SIG-M5 (cell line): ENCODE results near the gene KCNC1.
A peak's percentile ranks its signal among the peaks of the same experiment; 100 is the strongest.

Experiments used
- DNase-seq: peaks from one replicate; lab custom pipeline; 2025; lab: John Stamatoyannopoulos, UW

The KCNC1 gene

DNA sequence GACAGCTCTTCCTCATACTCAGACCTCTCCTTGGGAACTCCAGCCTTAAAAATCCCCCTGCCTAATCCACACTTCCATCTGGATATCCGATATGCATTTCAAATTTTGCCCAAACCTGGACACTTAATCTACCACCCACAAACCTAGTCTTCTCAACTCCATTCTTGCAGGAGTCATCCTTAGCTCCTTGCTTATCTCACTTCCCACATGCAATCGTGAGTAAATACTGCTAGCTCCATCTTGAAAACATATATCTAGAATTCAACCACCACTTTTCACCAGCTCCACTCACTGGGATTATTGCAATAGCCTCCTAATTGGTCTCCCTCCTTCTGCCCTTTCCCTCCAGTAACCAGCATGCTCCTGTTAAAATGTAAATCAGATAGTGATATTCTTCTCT is 17.8 kb upstream of the KCNC1 start:
- no peak for DNase-seq

DNA sequence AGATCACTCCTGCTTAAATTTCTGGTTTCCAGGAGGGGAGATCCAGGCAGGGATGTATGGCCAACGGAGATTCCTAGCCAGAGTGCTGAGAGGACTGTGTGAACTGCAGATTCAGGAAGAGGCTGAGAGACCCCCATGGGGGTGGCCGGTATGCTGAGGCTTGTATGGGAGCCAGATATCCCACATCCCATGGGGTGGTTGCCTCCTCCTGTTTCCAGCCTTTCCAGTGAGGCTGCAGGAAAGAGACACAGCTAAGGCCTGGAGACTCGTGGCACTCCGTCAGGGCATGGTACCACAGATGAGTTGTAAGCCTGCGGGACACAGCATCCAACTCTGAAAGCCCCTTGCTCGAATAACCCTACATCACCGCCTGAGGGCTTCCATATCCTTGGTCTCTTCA is 16.6 kb upstream of the KCNC1 start:
- DNase-seq = no peak

DNA sequence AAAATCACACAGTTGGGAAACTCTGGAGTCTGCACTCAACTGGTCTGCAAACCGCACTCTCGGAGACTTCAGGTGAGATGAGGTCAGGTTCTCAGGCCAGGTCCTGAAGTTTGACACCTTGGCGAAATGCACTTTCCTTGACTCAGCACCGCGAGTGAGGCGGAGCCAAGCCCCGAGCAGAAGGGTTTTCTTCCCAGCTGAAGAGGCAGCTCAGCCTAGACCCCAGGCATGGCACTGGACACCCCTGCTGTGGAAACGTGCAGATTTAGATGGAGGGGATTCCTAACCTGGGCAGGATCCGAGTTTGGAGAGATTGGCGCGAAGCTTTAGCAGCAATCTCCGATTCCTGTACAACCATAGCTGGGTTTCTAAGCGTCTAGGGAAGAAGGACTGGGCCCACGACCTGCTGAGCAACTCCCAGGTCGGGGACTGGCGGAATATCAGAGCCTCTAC is 16.0 kb upstream of the KCNC1 start:
- no peak for DNase-seq

DNA sequence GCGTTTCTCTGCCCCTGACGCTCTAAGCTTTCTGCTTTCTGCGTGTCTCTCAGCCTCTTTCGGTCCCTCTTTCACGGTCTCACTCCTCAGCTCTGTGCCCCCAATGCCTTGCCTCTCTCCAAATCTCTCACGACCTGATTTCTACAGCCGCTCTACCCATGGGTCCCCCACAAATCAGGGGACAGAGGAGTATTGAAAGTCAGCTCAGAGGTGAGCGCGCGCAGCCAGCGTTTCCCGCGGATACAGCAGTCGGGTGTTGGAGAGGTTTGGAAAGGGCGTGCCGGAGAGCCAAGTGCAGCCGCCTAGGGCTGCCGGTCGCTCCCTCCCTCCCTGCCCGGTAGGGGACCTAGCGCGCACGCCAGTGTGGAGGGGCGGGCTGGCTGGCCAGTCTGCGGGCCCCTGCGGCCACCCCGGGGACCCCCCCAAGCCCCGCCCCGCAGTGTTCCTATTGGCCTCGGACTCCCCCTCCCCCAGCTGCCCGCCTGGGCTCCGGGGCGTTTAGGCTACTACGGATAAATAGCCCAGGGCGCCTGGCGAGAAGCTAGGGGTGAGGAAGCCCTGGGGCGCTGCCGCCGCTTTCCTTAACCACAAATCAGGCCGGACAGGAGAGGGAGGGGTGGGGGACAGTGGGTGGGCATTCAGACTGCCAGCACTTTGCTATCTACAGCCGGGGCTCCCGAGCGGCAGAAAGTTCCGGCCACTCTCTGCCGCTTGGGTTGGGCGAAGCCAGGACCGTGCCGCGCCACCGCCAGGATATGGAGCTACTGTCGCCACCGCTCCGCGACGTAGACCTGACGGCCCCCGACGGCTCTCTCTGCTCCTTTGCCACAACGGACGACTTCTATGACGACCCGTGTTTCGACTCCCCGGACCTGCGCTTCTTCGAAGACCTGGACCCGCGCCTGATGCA is 15.3 kb upstream of the KCNC1 start, which contains the start of gene MYOD1:
Gene MYOD1, plus strand, starts transcription at position 544 of the 910 bp plus-strand sequence. Its CDS starts 212 bp downstream, at position 756.
- DNase-seq = no peak

DNA sequence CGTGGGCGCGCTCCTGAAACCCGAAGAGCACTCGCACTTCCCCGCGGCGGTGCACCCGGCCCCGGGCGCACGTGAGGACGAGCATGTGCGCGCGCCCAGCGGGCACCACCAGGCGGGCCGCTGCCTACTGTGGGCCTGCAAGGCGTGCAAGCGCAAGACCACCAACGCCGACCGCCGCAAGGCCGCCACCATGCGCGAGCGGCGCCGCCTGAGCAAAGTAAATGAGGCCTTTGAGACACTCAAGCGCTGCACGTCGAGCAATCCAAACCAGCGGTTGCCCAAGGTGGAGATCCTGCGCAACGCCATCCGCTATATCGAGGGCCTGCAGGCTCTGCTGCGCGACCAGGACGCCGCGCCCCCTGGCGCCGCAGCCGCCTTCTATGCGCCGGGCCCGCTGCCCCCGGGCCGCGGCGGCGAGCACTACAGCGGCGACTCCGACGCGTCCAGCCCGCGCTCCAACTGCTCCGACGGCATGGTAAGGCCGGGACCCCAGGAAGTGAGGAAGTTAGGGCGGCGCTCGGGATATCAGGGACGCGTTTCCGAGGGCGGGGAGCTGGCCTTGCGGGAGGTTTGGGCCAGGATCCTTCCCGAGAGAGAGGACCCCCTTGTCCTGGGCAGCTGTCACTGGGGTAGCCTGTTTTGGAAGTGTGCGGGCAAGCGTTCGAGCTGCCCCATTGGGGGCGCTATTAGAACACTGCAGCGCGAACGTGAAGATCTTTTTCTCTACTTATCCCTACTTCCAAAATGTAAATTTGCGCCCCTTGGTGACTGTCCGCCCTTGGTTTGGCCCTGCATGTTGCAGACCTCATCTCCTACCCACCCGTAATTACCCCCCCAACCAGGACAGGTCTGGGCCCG is 14.4 kb upstream of the KCNC1 start:
- no peak for DNase-seq

DNA sequence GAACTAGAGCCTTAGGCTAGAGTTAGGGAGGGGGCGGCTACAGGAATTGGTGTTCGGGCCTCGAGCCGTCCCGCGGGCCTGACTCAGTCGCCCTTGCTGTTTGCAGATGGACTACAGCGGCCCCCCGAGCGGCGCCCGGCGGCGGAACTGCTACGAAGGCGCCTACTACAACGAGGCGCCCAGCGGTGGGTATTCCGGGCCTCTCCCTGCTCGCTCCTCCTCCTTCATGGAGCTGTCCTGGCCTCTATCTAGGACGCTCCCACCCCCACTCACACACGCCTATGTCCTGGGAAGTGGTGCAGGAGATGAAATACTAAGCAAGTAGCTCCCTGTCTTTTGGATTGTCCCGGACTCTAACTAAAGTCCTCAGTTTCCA is 13.8 kb upstream of the KCNC1 start:
- no peak for DNase-seq

DNA sequence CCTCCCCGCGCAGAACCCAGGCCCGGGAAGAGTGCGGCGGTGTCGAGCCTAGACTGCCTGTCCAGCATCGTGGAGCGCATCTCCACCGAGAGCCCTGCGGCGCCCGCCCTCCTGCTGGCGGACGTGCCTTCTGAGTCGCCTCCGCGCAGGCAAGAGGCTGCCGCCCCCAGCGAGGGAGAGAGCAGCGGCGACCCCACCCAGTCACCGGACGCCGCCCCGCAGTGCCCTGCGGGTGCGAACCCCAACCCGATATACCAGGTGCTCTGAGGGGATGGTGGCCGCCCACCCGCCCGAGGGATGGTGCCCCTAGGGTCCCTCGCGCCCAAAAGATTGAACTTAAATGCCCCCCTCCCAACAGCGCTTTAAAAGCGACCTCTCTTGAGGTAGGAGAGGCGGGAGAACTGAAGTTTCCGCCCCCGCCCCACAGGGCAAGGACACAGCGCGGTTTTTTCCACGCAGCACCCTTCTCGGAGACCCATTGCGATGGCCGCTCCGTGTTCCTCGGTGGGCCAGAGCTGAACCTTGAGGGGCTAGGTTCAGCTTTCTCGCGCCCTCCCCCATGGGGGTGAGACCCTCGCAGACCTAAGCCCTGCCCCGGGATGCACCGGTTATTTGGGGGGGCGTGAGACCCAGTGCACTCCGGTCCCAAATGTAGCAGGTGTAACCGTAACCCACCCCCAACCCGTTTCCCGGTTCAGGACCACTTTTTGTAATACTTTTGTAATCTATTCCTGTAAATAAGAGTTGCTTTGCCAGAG is 13.2 kb upstream of the KCNC1 start:
- DNase-seq = no peak

DNA sequence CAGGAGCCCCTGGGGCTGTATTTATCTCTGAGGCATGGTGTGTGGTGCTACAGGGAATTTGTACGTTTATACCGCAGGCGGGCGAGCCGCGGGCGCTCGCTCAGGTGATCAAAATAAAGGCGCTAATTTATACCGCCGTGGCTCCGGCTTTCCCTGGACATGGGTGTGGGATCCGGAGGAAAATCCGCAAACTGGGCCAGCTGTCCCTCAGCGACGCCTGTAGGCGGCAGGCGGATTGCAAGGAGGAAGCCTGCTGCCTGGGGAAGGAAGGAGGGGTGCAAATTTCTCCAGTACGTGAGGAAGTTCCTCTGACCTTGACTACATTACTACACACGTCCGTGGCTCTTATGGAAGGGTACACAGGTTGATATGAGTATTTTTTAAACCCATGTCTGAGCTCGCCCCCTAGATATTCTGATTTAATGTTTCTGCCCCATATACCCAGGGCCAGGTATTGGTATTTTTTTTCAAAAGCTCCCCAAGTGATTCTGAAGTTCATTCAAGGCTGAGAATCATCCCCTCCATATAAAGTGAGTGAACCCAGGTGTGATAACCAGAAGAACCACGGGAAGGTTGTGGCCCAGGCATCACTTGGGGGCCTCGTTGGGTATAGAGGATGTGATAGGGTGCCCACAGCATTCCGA is 12.5 kb upstream of the KCNC1 start:
- DNase-seq = no peak

DNA sequence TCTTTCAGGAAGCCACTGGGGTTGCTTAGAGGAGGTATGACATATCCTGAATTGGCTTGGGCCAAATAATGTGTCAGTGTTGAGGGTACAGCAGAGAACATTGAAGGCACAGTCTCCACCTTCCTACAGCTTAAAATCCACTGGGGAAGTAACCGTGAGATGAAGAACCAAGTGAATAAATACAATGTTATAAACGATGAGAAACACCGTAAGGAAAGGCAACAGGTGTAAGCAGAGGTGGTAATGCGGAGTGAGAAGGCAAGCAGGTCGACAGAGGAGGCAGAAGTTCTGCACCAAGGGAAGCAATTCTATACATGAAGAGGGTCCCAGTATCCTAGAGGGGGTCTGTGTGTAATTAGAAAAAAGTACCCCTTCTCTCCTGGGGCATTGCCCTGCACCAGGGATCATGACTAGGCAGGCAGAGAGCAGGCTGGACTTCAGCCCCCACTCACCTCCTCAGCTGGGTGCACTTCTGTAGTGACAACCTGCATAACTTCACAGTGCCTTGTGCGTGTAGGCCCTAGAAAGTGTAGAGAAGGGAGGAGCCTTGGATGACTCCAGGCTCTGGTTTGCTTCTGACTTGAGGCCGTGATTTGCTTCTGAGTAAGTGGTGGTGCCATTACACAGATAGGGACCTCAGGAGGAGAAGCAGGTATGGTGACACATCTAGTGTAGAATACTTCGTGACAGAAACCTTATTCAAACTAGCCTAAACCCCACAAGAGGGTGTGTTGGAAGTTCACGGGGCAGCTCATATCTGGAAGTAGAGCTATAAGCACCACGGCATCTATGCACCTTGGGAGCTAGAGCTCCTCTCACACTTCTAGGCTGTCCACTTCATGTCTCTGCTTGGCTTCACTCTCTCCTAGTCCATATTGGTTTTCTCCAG is 10.3 kb upstream of the KCNC1 start:
- no peak for DNase-seq

DNA sequence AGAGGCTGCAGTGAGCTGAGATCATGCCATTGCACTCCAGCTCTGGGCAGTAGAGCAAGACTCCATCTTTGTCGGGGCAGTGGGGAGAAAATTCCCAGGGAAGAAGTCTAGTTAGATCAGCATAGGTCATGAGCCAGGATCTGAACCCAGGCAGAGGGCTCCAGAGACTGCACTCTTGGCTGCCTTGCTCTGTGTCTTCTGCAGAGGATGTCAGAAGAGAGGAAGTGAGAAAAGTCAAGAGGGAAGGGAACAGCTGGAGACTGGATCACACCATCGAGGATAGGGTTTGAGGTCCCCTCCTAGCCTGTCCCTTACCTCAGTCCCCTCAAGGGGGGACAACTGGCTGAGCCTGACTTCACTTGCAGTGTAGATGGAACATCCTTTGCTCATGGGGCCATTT is 9.4 kb upstream of the KCNC1 start:
- no peak for DNase-seq

DNA sequence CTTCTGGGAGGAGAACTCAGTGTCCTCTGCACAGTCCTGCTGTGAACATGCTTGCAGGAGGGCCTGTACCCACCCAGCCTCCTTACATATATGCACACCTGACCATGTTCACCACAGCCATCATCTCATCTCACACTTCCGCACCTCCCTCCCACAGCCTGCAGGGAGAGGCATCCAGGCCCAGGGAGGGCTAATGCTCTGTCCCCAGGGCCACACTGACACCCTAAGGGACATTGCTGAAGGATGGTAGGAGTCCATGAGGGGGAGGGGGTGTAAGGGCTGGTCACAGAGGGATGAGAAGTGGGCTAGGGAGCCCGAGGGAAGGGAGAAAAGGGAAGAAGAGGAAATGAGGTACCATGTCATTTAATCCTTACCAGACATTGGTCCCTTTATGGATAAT is 4.4 kb upstream of the KCNC1 start:
- DNase-seq = no peak

DNA sequence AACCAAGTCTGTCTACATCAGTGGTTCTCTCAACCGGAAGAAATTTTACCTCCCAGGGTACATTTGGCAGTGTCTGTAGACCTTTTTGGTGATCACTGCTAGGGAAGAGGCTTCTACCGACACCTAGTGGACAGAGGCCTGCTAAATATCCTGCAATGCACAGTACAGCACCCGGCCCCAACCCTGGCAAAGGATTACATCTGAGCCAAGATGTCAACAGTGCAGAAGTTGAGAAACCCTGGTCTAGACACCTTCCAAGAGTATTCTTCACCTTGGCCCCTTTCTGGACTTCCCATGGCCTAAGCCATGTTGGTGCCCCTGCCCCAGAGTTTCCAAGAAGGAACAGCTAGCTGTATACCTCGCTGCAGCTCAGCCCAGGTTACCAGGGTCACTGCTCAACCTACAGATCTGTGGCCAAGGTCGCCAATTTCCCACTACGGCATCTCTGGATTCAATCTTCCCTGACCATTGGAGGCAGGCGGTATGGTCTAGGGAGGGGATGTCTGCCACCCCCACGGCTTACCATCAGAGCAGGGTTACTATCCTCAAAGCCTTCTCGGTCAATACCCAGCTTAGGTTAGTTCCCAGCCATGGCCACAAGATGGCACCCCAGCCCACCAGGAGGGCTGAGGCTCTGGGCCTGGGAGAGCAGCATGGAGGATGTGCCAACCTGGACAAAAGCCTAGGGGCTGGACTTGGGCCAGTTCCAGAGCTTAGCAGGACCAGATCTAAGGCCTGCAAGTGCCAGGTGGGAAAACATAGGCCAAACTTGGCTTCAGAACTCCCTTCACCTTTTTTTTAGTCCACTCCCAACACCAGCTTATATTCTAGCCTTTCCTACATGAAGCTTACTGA is 3.7 kb upstream of the KCNC1 start:
- DNase-seq = peak; percentile 0

DNA sequence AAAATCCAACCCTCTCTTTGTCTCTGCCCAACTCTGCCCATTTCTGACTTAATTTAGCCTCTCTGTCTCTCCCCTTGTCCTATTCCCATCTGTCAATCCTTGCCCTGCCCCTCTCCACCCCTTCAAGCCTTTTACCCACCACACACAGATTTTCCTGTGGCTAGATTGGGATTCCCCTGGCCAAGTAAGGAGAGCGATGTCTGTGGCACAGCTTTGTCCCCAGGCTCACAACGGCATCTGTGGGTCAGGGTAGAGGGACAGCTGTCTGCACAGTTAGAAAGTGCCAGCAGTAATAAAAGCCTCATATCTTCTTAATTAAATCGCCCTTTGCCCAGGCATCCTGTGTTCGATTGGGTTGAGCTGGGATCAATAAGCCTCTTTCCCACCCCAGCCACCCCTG is 1.3 kb upstream of the KCNC1 start:
- DNase-seq = no peak

DNA sequence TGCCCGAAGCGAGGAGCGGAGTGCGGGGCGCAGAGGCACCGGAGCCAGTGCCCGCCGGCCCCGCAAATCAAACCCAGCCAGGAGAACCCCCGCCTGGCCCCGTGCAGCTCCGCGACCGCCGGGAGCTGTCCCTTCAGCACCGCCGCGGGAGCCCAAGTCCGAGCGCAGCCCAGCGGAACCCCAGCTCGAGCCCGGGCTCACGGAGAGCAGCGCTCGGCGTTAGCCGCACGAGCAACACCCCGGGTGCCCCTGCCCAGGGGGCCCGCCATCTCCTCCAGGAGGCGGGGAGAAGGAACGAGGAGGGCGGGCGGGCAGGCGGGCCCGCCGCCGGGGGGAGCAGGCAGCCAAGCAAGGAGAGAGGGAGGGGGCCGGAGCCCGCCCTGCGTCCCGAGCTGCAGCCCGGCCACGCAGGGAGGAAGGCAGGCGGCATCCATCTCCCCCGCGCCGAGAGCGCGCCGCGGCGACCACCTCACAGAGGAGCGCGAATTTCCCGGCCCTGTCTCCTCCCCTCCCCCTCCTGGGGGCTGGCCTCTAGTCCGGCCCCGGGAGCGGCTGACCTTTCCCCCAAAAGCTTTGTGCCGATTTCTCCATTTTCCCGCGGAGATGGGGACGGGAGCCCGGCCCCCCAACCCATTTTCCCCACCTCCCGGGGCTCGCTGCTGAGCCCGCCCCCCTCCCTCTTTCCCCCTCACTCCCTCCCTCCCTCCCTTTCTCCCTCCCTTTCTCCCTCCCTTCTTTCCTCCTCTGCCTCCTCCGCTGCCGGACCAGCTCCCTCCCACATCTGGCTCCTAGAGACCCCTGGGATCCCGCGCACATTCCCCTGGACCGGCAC is 621 bp downstream of the KCNC1 start:
- no peak for DNase-seq

DNA sequence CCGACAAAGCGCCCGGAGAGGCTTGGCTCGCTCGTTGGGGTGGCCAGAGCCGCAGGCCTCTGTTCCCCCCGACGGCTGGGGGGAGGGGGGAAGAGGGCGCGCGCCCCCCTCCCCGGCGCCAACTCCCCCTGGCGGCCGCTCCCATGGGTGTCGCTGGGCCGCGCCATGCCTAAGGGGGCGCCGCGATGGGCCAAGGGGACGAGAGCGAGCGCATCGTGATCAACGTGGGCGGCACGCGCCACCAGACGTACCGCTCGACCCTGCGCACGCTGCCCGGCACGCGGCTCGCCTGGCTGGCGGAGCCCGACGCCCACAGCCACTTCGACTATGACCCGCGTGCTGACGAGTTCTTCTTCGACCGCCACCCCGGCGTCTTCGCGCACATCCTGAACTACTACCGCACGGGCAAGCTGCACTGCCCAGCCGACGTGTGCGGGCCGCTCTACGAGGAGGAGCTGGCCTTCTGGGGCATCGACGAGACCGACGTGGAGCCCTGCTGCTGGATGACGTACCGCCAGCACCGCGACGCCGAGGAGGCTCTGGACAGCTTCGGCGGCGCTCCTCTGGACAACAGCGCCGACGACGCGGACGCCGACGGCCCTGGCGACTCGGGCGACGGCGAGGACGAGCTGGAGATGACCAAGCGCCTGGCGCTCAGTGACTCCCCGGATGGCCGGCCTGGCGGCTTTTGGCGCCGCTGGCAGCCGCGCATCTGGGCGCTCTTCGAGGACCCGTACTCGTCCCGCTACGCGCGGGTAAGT is 1.4 kb downstream of the KCNC1 start:
- DNase-seq = no peak

DNA sequence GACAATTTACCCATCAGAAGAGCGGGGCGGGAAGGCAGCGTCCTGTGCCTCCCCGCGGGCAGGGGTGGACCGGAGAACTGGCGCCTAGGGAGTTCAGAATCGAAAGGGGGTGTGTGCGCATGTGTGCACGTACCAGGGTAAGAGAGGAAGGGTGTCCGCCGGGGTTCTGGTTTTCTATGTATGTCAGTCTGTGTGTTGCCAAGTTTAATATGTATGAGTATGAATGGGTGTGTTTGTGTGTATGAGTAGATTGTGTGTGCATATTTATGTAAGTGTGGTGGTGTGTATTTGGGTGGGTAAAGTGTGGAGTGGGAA is 2.0 kb downstream of the KCNC1 start:
- no peak for DNase-seq

DNA sequence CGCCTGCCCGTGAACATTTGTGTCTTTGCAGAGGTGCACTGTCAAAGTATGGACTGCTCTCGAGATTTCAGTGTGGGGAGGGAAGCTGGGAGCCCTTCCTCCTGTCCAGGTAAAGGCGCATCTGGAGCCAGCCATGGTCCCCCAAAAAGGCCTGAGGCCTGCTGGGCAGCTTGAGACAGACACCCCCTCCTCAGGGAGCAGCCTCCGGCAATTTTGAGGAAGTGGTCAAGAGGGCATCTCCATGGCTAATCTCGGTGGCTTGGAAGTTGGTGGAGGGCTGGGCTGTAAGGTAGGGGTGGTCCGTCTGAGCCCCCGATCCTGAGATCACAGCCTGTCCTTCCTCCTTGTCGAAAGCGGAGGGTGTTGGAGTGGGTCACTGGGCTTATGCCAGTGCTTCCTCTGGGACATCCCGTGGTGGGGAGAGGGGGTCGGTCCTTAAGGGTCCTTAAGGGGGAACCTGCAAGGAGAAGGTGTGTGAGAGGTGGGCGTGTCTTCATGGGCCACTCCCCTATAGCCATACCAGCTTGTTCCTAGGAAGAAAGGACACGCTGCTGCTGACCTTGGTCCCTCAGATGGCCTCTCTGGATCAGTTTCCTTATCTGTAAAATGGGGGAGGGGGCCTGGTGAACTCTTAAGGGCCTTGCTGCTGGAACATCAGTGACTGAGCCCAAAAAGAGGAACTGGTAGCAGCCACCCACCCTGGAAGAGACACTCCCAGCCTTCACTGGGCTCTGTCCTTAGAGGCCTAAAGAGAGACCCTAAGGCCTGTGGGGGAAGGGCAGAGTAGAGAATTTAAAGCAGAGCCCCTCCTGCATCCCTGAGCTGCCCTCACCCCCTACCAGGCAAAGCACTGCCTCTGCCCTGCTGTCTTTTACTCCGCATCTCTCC is 2.6 kb downstream of the KCNC1 start:
- no peak for DNase-seq
